Neural cell (in vitro differentiated cells): ENCODE measurements around the gene BCAR3. TPM values are rescaled to one million over a fixed set of nuclear protein-coding genes. Genes with fewer than 3 reads are reported as not detected.

Source experiments
- H2AFZ ChIP-seq: fragments of 200-600, 300-800 bp; sonication (generic), shearing (Covaris generic); 2 replicates; pipeline ENCODE4 v1.6.0; 2014; ENCODE audit warnings: low read depth, mild to moderate bottlenecking, antibody characterized with exemption, low read length, moderate library complexity
- H3F3A ChIP-seq: fragments of 200-600 bp; shearing (Covaris generic); 2 replicates; pipeline ENCODE4 v1.6.1; 2016; ENCODE audit warnings: mild to moderate bottlenecking, moderate library complexity, mixed read lengths, antibody characterized with exemption, low read length; ENCODE audit not compliant: insufficient read depth, poor library complexity, severe bottlenecking
- H3K27ac ChIP-seq: fragments of 200-600, 300-800 bp; sonication (generic), shearing (Covaris generic); 2 replicates; pipeline ENCODE4 v1.5.1; 2014; ENCODE audit warnings: mild to moderate bottlenecking, low read length, moderate library complexity
- H3K27me3 ChIP-seq: fragments of 300-800, 200-600 bp; sonication (generic), shearing (Covaris generic); 2 replicates; pipeline ENCODE4 v1.6.0; 2014; ENCODE audit warnings: mild to moderate bottlenecking, low read depth, low read length, moderate library complexity; ENCODE audit not compliant: insufficient read depth
- H3K36me3 ChIP-seq: fragments of 300-800, 200-600 bp; sonication (generic), shearing (Covaris generic); 2 replicates; pipeline ENCODE4 v1.5.1; 2014; ENCODE audit warnings: mild to moderate bottlenecking, antibody characterized with exemption, low read length, moderate library complexity; ENCODE audit not compliant: insufficient read depth
- H3K4me2 ChIP-seq: fragments of 300-800, 200-600 bp; sonication (generic), shearing (Covaris generic); 2 replicates; pipeline ENCODE4 v1.6.0; 2014; ENCODE audit warnings: mild to moderate bottlenecking, low read length
- H3K4me3 ChIP-seq: fragments of 300-800, 200-600 bp; sonication (generic), shearing (Covaris generic); 2 replicates; pipeline ENCODE4 v1.5.1; 2014; ENCODE audit warnings: mild to moderate bottlenecking, low read length, moderate library complexity
- H3K79me2 ChIP-seq: fragments of 200-600 bp; shearing (Covaris generic); replicated peaks from 2 replicates; pipeline ENCODE4 v1.6.0; 2014; ENCODE audit warnings: mild to moderate bottlenecking, low read length, moderate library complexity; ENCODE audit not compliant: insufficient read depth
- H3K9ac ChIP-seq: fragments of 300-800, 200-600 bp; sonication (generic), shearing (Covaris generic); 2 replicates; pipeline ENCODE4 v1.6.1; 2016; ENCODE audit warnings: mild to moderate bottlenecking, low read length, mixed read lengths
- H3K9me2 ChIP-seq: fragments of 200-600 bp; shearing (Covaris generic); 2 replicates; pipeline ENCODE4 v1.6.1; 2016; ENCODE audit warnings: mild to moderate bottlenecking, low read length, mixed read lengths; ENCODE audit not compliant: insufficient read depth
- H3K9me3 ChIP-seq: fragments of 200-600, 300-800 bp; sonication (generic), shearing (Covaris generic); 2 replicates; pipeline ENCODE4 v1.6.1; 2016; ENCODE audit warnings: mild to moderate bottlenecking, mixed run types, low read length, moderate library complexity, mixed read lengths
- H4K20me1 ChIP-seq: fragments of 200-600 bp; shearing (Covaris generic); 2 replicates; pipeline ENCODE4 v1.6.1; 2016; ENCODE audit warnings: mild to moderate bottlenecking, mixed run types; ENCODE audit not compliant: insufficient read depth
- CTCF ChIP-seq: fragments of 450-650 bp; IDR thresholded peaks from 2 replicates; pipeline ENCODE4 v1.5.1; 2014; ENCODE audit warnings: antibody characterized with exemption, mild to moderate bottlenecking, moderate library complexity; ENCODE audit not compliant: poor library complexity, severe bottlenecking
- EP300 ChIP-seq: fragments of 450-650 bp; conservative IDR thresholded peaks from 2 replicates; pipeline ENCODE4 v1.6.1; 2014; ENCODE audit warnings: antibody characterized with exemption, mild to moderate bottlenecking, moderate library complexity; ENCODE audit not compliant: poor library complexity, severe bottlenecking
- EZH2 ChIP-seq: fragments of 200-600, 300-800 bp; shearing (Covaris generic), sonication (generic); IDR thresholded peaks from 2 replicates; pipeline ENCODE4 v1.6.1; 2014; ENCODE audit warnings: antibody characterized with exemption, low read length, borderline replicate concordance, mild to moderate bottlenecking; ENCODE audit not compliant: insufficient read depth, poor library complexity, severe bottlenecking
- MXI1 ChIP-seq: fragments of 450-650 bp; conservative IDR thresholded peaks from 2 replicates; pipeline ENCODE4 v1.6.1; 2014; ENCODE audit warnings: antibody characterized with exemption, mild to moderate bottlenecking; ENCODE audit not compliant: poor library complexity, severe bottlenecking
- POLR2AphosphoS5 ChIP-seq: IDR thresholded peaks from 2 replicates; pipeline ENCODE4 v1.6.1; 2012
- RAD21 ChIP-seq: fragments of 450-650 bp; conservative IDR thresholded peaks from 2 replicates; pipeline ENCODE4 v1.6.1; 2014; ENCODE audit warnings: antibody characterized with exemption, mild to moderate bottlenecking, moderate library complexity
- REST ChIP-seq: IDR thresholded peaks from 2 replicates; pipeline ENCODE4 v1.6.1; 2012; ENCODE audit warnings: borderline replicate concordance
- SMC3 ChIP-seq: fragments of 450-650 bp; conservative IDR thresholded peaks from 2 replicates; pipeline ENCODE4 v1.6.1; 2014; ENCODE audit warnings: antibody characterized with exemption, mild to moderate bottlenecking, moderate library complexity; ENCODE audit not compliant: poor library complexity
- TAF1 ChIP-seq: IDR thresholded peaks from 2 replicates; pipeline ENCODE4 v1.6.1; 2012; ENCODE audit warnings: low read depth
- polyA plus RNA-seq: library from polyadenylated mRNA; depleted of rRNA; stranded (reverse); fragments of >200 nt; gene quantifications from 2 replicates; pipeline ENCODE4 v1.2.3, GENCODE V29; 2014

Gene BCAR3
- polyA plus RNA-seq, 1 donor from 2014 or later, result 2.5 TPM

GRCh38 chr1:93700532-93701469 is 19.2 kb upstream of the BCAR3 start:
- Histone ChIP-seq H3K4me2 (no peak overlapping the region), H3K27me3 (no peaks in the 10 kb centered on the region), H3K9me2 (no peaks in the 10 kb centered on the region), H3K9me3 (no peaks in the 10 kb centered on the region), H3K79me2 (no peaks in the 10 kb centered on the region), H3K9ac (no peak overlapping the region), H4K20me1 (no peaks in the 10 kb centered on the region), H3K4me3 (no peak overlapping the region), H3F3A (no peaks in the 10 kb centered on the region), H3K27ac (no peak overlapping the region), H3K36me3 (no peaks in the 10 kb centered on the region), H2AFZ (no peak overlapping the region)
- TF ChIP-seq RAD21, result no peak
- TF ChIP-seq EZH2, result no peak
- no peak for TF ChIP-seq REST
- TF ChIP-seq POLR2AphosphoS5, result no peak
- no peak for TF ChIP-seq TAF1

- Histone ChIP-seq H3K79me2 (no peaks in the 10 kb centered on the region), H3F3A (no peaks in the 10 kb centered on the region), H3K4me2 (no peak overlapping the region), H3K27ac (no peak overlapping the region), H3K4me3 (no peak overlapping the region), H3K9ac (no peak overlapping the region), H3K9me3 (no peaks in the 10 kb centered on the region), H4K20me1 (no peaks in the 10 kb centered on the region), H3K36me3 (no peaks in the 10 kb centered on the region), H2AFZ (no peak overlapping the region), H3K27me3 (no peaks in the 10 kb centered on the region), H3K9me2 (no peaks in the 10 kb centered on the region)
- TF ChIP-seq EP300 (no peak), SMC3 (no peak), EZH2 (no peak), MXI1 (no peak), RAD21 (no peak), REST (no peak), CTCF (no peak), POLR2AphosphoS5 (no peak), TAF1 (no peak)
Observed at GRCh38 chr1:93699503-93700168, 18.0 kb upstream of the BCAR3 start.
